DLD1 (cell line): ENCODE results near the gene LSP1.

Experiments
- in situ Hi-C: cut with HindIII; loops from 2 replicates; pipeline ENCODE4 v1.10.0; 2017; ENCODE audit warnings: low sequenced_read_pairs

The LSP1 gene

DNA sequence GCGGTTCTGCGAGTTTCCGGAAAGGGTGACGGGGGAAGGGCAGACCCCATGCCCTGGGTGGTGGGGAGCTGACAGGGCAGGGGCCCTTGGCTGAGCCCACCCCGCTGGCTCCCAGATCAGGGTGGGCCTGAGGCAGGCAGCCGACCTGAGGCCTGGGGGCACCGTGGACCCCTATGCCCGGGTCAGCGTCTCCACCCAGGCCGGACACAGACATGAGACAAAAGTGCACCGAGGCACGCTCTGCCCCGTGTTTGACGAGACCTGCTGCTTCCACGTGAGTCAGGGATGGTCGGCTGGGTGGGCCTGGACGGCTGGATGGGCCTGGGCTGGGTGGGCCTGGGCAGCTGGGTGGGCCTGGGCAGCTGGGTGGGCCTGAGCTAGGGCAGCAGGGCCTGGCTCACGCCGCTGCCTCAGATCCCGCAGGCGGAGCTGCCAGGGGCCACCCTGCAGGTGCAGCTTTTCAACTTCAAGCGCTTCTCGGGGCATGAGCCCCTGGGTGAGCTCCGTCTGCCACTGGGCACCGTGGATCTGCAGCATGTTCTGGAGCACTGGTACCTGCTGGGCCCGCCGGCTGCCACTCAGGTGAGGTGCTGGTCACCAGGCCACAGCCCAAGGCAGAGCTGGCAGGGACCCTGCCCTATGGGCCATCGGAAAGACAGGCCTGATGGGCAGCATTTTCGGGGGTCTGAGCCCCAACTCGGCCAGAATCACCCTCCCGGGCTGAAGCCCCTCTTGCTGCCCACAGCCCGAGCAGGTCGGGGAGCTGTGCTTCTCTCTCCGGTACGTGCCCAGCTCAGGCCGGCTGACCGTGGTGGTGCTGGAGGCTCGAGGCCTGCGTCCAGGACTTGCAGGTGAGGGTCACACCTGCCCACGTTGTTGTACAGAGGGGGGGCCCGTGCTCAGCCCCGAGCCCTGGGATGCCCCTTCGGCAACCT lies 16.6 kb upstream of the LSP1 start:
- in situ Hi-C loops: no loop called here

DNA sequence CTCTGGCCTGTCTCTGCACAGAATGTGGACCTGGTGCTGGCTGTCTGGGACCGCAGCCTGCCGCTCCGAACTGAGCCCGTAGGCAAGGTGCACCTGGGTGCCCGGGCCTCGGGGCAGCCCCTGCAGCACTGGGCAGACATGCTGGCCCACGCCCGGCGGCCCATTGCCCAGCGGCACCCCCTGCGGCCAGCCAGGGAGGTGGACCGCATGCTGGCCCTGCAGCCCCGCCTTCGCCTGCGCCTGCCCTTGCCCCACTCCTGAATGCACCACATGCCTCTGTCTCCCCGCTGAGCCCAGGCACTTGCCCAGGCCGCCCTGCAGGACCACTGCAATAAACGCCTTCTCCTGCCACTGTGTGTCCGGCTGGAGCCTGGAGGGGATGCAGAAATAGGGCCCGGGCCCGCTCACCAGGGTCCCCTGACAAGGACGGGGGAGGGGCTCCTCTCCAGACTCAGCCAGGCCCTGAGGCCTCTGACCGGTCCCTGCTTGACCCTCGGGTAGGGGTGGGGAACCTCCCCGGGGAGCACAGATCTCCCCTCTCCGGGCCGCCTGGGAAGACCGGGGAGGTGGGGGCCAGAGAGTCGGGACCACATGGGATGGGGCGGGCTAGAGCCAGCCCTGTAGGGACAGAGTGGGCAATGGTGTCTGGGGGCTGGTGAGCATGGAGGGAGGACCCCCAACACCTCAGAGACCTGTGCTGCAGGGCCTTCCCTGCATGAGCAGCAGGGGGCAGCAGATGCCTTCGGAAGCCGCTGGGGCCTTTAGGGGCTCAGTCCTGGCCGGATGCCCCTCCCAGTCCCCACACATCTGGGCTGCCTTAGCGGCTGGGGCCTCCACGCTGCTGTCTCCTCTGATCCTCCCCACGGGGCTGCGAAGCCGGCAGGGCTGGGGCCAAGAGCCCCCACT lies 15.5 kb upstream of the LSP1 start:
- in situ Hi-C loops: no loop called here

DNA sequence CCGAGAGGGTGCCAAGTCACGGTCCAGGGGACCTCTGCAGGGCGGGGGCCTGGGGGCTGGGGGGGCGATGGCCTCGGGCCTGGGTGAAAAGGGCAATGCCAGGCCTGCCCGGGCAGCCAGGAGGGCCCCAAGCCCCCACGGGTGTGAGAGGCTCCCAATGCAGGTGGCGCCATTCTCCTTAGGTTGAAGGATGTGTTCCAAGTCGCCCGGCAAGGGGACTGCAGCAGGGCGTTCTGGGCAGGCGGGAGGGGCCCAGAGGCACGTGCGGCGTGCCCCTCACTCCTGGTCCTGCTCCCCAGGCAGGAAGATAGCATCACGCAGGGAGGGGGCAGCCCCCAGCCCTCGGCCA lies 14.8 kb upstream of the LSP1 start:
- in situ Hi-C loops: no loop called here

DNA sequence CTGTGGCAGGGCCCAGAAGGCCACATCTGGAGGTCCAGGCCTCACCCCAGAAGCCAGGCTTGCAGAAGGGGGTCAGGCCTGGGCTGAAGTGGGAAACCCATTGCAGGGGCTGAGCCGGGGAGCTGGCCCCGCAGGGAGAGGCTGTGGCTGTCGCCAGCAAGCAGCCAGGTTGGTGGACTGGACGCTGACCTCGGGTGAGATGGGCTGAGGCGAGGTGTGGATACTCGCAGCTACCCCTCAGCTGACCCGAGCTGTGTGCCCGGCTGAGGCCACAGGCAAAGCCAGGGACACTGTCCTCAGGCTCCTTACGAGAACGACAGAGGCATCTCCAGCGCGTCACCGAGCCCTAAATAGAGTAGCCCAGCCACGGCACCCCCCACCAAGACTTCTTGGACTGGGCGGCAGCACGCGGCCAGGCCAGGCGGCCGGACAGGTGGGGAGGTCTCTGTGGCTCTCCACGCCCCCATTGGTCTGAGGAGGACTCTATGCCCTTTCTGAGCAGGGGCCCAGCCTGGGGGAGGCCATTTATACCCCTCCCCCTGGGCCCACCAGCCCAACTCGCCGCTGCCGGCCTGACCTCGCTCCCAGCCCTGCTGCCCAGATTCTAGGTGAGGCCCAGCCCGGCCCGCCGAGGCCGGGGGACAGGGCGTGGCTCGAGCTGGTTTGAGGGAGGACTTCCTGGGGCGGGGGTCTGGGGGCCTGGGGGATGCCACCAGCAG lies 14.3 kb upstream of the LSP1 start, which contains the start of gene TNNI2:
Gene TNNI2, plus strand, starts transcription at position 556 of the 719 bp plus-strand sequence. CDS start 716 bp downstream, outside the sequence.
- in situ Hi-C loops: no loop called here

DNA sequence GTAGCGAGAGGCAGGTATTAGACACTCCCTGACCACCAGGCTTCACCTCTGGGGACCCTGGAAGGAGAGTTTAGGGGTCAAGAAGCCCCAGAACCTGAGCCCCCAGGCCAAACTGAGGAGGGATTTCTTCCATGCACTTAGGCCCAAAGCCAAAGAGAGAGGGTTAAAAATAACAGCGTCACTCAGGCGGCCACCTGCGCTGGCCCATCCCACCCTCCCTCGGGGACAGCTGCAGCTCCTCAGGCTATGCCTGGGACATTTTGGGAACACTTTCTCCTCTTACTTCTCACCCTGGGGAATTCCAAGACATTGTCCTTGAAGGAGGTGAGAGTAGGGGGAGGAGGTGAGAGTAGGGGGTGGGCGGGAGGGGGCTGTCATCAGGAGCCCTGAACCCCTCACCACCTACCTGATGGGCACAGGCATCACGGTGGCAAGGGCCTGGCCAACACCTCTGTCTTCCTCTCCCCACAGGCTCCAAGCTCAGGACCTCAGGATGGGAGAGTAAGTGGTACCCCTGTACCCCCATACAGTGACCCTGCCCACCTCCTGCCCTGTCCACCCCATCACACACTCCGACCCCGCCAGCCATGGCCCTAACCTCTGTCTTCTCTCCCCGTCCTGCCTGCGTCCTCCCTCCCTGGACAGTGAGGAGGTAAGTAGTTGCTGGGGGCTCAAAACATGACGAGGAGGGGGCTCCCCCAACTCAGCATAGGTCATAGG lies 13.5 kb upstream of the LSP1 start:
- in situ Hi-C loops: no loop called here

DNA sequence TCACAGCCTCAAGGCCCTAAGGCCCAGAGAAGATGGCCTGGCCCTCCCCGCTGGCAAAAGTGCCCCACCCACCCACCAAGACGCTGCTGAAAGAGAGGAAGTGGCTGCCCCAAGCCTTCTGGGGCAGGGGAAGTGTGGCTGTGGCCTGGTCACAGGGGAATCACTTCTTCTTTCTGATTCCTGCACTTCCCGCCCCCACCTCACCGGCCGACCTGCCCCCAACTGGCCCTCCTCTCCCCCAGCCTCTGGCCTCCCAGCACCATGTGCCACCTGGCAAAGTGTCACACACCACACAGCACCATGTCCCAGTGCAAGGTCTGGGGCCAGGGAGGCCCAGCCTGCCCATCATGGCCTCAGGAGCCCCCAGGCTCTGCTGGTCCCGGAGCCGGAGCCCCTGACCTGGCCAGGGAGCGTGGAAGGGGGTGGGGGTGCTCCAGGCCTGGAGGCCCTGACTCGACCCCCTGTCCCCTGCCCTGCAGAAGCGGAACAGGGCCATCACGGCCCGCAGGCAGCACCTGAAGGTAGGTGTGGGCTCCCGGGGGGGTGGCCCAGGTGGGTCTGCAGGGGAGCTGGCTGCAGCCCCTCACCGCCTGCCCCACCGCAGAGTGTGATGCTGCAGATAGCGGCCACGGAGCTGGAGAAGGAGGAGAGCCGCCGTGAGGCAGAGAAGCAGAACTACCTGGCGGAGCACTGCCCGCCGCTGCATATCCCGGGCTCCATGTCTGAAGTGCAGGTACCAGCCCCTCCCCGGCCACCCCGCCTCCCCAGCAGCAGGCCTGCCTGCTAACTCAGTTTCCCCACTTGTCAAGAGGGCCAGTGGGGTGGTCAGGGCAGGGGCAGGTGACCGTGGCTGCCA lies 12.7 kb upstream of the LSP1 start:
- in situ Hi-C loops: no loop called here

DNA sequence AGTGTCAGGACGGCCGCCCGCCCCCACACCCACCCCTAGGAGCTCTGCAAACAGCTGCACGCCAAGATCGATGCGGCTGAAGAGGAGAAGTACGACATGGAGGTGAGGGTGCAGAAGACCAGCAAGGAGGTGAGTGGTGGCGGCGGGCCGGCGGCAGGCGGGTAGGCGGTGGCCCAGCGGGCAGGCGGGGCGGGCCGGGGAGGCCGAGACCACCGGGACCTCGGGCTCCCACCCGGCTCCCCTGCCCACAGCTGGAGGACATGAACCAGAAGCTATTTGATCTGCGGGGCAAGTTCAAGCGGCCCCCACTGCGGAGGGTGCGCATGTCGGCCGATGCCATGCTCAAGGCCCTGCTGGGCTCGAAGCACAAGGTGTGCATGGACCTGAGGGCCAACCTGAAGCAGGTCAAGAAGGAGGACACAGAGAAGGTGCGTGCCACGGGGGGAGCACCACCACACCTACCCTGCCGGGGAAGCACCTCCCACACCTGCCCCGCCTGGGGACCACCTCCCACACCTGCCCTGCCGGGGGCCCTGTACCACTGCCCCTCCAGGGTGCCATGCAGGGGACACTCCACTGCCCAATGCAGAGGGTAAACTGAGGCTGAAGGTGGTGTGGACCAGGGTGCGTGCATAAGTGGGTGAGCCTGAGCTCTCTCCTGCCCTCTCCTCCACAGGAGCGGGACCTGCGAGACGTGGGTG lies 12.0 kb upstream of the LSP1 start:
- in situ Hi-C loops: no loop called here

DNA sequence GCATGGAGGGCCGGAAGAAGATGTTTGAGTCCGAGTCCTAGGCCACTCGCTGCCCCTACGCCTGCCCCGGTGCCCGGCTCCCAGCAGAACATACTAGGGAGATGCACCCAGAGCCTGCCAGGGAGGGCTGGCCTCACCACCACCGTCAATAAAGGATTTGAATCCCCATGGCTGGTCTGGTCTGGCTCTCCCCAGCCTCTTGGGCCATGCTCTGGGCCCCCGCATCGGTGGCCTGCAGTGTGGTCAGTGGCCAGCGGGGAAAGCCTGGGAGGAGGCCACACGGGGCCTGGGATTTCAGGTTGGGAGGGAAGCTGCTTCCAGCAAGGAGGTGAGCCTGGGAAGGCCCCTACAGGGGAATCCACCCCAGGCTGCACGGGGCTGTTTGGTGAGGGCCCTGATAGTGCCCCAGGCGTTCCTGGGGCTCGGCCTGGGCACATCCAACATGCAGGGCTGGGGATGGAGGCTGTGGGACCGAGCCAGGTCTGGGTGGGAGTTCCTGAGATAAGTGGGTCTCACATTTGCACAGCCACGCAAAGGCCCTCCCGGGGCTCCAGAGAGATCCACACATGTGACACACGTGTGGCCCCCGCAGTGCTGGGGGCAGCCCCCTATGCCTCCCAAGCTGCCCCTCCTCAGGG lies 11.3 kb upstream of the LSP1 start:
- in situ Hi-C loops: no loop called here

DNA sequence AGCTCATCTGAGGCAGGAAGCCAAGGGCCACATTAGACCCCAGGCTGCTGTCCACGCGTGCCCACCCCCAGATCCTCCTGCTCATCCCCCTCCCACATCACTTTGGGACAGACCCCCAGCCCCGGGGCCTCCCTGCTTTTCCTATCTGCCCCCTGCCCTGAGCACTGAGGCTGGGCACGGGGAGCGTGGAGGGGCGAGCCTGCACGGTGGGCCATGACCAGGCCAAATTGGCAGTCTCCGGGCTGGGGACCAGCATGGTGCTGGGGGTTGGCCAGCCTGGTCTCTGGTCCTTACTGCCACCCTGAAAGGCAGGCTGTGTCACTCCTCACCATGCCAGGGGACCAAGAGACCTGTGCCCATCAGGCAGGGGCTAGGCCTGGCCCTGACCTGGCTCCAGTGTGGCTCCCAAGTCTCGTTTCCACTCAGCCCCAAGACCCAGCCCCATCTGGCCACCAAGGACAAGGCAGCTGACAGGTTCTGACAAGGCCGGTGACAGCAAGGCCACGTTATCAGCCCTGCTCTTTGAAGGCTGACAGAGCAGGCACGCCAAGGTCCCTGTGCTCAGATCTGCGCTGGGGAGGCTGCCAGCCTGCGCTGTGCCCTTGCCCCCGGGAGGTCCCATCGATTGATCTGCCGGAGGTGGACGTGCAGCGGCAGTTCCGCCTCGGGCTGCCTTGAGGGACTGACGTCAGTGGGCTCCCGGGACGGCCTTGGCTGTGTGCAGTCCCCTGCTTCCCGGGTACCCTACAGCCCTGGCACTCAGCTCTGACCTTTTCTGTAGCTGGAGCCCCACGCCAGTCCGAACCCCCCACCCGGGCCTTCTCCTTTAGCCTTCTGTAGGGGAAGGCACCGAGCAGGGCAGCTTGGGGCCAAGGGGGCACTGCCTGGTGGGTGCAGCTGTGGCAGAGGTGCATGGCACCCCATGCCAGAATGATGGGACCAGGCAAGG lies 10.5 kb upstream of the LSP1 start:
- in situ Hi-C loops: no loop called here

DNA sequence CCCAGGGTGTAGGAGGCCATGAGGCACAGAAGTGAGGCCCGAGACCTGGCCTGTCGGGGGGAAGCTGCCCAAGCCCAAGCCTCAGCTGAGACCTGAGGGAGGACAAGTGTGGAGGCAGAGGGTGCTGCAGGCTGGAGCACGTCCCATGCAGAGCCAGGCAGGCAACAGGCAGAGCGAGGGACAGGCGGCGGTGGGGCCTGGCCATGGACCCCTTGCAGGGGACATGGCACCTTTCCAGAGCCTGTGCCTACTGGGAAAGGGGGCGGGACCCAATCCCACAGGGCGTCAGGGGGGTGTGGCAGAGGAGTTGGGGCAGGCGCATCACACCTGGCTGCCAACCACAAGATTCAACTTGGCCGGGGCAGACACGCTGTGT lies 9.8 kb upstream of the LSP1 start:
- in situ Hi-C loops: no loop called here

DNA sequence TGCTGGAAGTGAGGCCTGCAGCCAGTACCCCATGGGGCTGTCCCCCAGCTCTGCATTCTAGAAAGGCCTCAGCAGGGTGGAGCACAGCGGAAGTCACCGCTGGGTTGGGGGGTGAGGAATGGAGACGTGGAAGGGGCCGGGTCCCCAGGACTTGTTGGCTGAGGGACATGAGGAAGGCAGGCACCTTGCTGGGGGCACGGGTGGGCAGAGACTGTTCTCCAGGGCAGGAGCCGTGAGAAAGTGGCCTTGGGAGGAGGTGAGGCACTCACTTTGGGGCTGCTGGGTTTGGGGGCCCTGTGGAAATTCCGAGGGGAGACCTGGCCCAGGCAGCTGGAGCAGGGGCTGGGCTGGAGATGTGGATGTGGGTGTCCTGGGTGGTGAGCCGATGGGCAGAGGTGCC lies 9.1 kb upstream of the LSP1 start:
- in situ Hi-C loops: no loop called here

DNA sequence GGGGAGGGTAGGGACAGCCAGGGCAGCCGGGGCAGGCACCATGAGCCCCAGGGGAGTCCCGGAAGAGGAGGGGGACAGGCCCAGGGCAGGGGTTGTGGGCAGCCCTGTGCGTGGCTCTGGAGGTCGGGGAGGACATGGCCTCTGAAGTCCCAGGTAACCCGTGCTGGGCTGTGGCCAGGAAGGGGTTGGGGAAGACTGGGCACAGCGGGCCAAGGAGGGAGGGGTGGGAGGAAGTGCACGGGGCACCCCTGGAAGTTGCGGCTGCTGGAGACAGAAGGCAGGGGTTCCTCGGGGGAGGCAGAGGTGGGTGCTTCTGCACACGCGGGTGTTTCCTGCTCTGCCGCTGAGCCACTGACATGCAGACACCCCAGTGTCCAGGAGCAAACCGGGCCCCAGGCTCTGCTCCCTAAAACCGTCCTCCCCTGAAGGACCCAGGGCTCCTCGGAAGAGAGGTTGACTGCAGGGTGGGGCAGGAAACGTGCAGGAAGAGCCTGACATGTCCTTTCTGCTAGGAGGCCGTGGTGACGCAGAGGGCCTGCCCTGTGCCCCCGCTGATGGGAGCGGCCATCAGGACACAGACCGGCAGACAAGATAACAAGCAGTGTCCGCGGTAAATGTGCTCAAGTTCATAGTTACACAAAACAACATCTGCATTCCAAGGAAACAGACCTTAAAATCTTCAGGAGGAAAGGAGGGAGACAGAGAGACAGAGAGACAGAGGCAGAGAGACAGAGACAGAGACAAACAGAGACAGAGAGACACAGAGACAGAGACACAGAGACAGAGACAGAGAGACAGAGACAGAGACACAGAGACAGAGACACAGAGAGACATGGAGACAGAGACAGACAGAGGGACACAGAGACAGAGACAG lies 8.4 kb upstream of the LSP1 start:
- in situ Hi-C loops: no loop called here

DNA sequence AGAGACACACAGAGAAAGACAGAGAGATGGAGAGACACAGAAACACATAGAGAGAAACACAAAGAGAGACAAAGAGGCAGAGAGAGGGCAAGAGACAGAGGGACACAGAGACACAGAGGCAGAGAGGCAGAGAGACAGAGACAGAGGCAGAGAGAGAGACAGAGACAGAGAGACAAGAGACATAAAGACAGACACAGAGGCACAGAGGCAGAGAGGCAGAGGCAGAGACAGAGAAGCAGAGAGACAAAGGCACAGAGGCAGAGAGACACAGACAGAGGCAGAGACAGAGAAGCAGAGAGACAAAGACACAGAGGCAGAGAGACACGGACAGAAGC lies 7.8 kb upstream of the LSP1 start:
- in situ Hi-C loops: no loop called here

DNA sequence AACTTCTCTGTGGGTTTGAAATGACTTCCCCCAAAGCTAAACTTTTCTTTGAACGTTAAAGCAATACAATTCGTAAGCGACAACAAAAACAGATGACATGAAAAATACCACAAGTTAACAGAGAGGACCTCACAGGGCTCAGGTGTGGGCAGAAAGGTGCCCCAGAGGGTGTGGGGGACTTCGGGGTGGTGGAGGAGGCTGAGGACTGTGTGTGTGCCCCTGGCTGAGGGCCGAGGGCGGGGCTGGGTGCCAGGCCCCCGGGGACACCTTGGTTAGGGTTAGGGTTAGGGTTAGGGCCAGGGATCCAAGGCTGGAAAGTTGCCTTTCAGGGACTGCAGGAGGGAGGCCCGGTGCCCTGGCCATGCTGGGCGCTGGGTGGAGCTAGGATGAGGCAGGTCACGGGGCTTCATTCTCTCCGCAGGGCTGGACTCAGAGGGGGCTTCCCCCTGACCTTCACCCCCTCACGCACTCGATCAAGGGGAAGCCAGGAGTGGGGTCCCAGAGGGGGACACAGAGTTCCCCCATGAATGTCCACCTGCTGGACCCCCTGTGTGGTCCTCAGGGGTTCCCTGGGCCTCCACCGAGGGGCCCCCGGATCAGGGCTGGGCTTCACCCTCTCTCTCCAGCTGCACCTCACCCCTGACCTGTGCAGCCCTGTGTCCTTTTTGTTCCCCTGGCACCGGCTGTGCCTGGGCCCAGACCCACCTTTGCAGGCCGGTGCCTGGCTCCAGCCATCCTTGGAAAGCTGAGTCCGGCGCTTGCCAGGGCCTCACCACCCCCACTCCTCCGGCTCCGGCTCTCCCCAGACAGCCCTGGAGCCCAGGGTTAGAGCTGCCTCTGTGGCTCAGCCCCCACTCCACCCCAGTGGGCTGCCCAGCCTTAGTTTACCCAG lies 7.1 kb upstream of the LSP1 start:
- in situ Hi-C loops: no loop called here

DNA sequence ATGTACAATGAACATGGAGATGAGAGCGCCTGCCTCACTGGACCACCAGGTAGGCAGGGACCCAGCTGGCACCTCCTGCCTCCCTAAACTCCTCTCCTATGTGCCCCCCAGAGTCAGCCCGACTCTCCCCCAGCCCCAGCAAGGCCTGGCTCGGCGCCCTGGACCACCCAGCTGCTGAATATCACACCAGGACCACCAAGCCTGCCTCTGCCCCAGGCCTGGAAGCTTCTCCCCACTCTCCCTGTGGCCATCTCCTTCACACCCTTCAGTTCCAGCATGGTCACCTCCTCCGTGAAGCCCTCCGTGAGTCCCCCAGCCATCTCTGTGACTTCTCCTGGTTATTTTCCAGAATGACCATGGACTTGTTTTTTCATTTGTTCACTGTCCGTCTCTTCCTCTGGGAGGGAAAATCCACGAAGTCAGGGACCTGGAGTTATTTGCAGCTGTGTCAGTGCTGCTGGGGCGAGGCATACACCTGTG lies 6.4 kb upstream of the LSP1 start:
- in situ Hi-C loops: no loop called here
